Activated CD4-positive, alpha-beta T cell treated with anti-CD3 and anti-CD28 coated beads for 24 hours (primary cell): ENCODE results near the gene PEAK1.

Experiments used
- DNase-seq, 2 donors: peaks; one replicate each; pipeline ENCODE4 v3.0.0-alpha.2; 2020; ENCODE audit warnings: low read depth in 2 of 2

PEAK1 gene

DNA sequence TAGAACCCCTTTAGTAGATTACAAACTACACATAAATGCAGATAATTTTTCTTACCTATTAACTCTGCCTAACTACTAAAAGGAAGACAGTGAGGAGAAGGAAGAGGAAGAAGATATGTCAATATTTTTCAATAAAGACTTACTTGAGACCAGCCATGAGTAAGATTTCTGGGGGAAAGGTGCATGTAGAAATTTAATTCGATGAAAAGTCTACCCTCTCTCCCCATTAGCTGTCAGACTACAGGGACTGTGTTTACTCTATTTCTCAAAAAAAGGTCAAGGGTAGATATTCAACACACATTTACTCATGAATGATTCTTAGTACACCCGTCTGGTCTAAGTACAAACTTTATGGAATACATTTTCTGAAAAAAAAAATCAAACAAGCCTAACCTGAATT lies 355.8 kb downstream of the PEAK1 start:
- no peak for DNase-seq

DNA sequence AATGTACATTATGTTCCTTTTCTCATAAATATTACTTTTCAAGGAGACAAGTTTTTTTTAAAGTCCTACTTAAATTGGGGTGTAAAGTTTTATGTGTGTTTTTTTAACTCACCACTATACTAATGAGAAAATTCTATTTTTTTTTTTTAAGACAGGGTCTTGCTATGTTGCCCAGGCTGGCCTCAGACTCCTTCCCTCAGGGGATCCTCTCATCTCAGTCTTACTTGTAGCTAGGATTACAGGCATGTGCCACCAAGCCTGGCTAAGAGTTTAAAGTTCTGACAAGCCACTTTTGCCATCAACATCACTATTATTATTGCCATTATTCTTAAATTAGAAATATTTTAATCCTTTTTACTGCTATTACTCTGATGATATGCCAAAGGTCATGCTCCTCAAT lies 356.7 kb downstream of the PEAK1 start:
- no peak for DNase-seq

DNA sequence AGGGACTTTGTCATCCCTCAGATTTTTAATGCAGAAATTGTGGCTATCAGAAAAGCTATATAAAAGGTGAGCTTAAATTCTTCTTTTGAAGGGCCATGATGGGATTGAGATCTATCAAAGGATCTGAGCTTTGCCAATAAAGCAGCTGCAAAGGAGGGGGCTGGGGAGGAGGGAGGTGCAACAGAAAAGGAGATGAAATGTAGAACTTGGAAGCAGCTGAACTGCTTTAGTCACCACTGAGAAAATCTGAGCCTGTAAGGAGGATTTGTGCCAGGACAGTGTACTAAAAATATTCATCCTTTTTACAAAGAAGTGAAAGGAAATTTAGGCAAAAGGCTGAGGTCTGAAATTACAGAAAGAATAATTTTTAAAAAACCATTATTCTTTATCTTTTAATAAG lies 359.4 kb downstream of the PEAK1 start:
- DNase-seq: no peak

DNA sequence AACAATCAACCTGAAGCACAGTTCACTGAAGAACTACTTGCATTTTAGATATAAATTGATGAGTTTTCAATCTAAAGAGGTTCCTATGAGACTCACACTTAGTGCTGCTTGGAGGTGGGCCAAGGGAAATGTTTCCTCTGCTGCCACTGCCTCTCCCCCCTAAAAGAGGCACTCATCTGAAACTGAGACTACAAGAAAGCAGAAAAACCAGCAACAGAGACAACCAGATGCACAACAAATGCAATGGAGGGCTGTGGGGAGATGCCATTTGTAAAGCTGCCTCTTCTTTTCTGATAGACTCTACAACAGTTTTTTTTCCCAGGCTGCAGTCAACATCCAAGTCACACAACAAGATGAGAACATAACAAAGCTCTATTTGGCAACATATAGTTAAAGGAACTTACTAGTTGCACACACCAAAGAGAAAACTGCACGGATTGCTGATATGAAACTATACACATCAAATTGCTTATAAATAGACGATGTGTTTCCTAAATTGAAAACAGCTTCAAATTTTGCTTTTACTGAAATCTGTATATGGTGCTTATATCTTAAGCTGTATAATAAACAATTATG lies 360.0 kb downstream of the PEAK1 start:
- DNase-seq: no peak

DNA sequence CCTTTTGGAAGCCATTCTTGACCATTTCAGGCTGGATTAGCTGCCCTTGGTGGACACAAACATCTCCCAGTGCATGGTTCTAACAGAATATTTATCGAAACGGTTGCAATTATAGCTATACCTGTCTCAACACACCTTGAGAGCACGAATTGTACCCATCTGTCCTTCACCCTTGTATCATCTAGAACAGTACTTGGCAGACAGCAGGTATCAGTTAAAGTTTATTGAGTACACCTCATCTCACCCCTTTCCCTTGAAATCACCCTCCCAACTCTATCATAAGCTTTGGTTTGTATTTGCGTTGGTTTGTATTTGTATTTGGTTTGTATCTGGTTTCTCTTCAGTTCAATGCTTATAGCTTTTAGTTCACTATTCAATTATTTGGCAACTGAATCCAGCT lies 361.4 kb downstream of the PEAK1 start:
- no peak for DNase-seq

DNA sequence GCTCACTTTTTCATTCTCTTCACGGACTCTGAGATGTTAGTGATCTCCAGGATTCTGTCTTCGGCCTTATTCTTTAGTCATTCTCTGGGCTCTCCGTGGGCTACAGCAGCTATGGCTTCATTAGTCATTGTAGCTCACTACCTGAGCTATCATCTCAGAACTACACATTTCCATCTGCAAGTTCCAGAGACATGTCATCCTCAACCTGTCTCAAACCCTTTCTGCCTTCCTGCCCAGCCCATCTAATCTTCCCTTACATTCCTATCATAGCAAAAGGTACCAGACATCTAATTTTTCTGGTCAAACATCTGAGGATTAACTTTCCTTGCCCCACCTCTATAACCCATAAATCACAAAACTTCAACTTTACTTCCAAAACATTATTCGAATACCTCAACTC lies 362.2 kb downstream of the PEAK1 start:
- DNase-seq: no peak

DNA sequence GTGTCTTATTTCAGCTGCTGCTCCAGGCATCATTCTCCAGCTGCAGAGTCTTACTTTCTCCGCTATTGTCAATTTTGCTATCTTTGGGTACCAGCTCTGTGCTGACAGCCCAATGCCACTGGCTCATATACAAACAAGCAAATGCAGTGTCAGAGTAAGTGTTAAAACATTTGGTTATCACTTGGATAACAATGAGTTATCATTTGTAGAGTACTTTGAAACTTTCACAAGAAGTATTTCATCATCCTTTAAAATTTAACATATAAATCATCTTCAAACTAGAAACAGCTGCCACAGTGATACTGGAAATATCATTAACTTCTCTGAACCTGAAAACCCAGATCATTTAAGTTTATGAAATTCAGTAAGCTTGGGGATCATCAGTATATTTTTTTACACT lies 362.8 kb downstream of the PEAK1 start:
- no peak for DNase-seq

DNA sequence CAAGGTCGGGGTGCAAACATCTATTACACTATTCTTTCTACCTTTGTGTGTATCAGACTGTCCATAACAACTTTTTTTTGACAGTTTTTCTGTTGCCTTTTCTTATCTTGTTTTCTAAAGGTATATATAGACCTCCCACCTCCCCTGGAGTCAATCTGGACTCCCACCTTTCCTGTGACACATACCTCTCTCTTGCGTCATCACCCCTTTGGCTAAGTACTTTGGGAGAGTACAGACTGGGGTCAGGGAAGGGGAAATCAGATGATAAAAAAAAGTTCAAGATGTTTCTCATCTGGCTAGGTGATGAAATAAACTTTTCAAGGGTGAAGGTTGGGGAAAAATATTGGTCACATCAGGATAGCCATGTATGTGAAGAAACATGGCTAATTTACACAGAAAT lies 366.2 kb downstream of the PEAK1 start:
- DNase-seq: no peak

DNA sequence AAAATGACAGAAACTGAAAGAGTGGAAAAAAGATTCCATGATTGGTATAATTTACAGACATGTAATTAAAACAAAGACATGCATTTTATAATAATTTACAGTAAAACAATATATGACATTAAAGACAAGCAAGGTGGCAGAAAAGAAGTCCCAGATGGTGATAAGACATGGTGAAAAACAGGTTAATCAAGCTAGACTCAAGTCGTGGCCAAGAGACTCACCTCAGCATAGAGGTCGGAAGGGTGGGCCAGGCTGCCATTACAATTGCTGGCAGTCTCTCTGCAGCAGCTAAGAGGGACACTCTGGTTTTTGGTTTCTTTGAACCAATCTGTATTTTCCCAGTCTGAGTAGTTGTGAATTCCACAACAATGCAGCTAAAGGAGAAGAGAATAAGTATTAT lies 367.3 kb downstream of the PEAK1 start:
- no peak for DNase-seq
